Osteocyte (in vitro differentiated cells): ENCODE data around the gene PATE4. TPM values are rescaled to one million over a fixed set of nuclear protein-coding genes. Genes with fewer than 3 reads are reported as not detected.

Experiments
- DNase-seq: peaks from one replicate; pipeline ENCODE4 v3.0.0; 2021; ENCODE audit warnings: mixed read lengths; ENCODE audit not compliant: unreplicated experiment; ENCODE audit errors: extremely low spot score
- H3K27ac Mint-ChIP-seq: one replicate; pipeline ENCODE4 v1.8.0; 2021; ENCODE audit warnings: mild to moderate bottlenecking, mixed read lengths; ENCODE audit not compliant: unreplicated experiment
- H3K27me3 Mint-ChIP-seq: one replicate; pipeline ENCODE4 v1.8.0; 2021; ENCODE audit warnings: mixed read lengths; ENCODE audit not compliant: unreplicated experiment
- H3K36me3 Mint-ChIP-seq: one replicate; pipeline ENCODE4 v1.8.0; 2021; ENCODE audit warnings: mixed read lengths; ENCODE audit not compliant: unreplicated experiment
- H3K4me1 Mint-ChIP-seq: one replicate; pipeline ENCODE4 v1.8.0; 2021; ENCODE audit warnings: mixed read lengths; ENCODE audit not compliant: unreplicated experiment
- H3K4me3 Mint-ChIP-seq: one replicate; pipeline ENCODE4 v1.8.0; 2021; ENCODE audit warnings: mild to moderate bottlenecking, moderate library complexity, mixed read lengths; ENCODE audit not compliant: unreplicated experiment
- H3K9me3 Mint-ChIP-seq: one replicate; pipeline ENCODE4 v1.8.0; 2021; ENCODE audit warnings: mixed read lengths; ENCODE audit not compliant: unreplicated experiment
- CTCF ChIP-seq: fragments of 200-600 bp; sonication (generic); IDR thresholded peaks from 2 replicates; pipeline ENCODE4 v1.5.0; 2021; ENCODE audit warnings: antibody characterized with exemption, mild to moderate bottlenecking, moderate library complexity
- total RNA-seq: library from RNA; stranded (reverse); gene quantifications from 2 replicates; pipeline ENCODE4 v1.2.1, GENCODE V29; 2021

The PATE4 gene
- total RNA-seq, 1 donor from 2014 or later: not detected

DNA sequence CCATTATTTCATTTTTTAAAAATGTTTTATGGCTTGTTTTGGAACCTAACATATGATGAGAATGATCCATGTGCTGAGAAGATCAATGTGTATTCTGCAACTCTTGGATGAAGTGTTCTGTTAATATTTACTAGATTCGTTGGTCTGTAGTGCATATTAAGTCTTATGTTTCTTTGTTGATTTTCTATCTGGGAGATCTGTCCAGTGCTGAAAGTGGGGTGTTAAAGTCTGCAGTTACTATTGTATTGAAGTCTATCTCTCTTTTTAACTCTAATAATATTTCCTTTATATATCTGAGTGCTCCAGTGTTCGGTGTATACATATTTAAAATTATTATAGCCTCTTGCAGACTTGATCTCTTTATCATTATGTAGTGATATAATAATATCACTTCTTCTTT is 33.3 kb upstream of the PATE4 start:
- Mint-ChIP-seq H3K36me3 (no peaks in the 10 kb centered on the region), H3K27me3 (no peaks in the 10 kb centered on the region), H3K9me3 (peaks cover 46% of the 10 kb centered on the region), H3K27ac (no peak overlapping the region), H3K4me3 (no peak overlapping the region), H3K4me1 (no peaks in the 10 kb centered on the region)
- TF ChIP-seq CTCF: no peak
- DNase-seq: no peak

GRCh38 chr11:125802387-125802786 is 30.7 kb upstream of the PATE4 start:
- no peak for TF ChIP-seq CTCF
- Mint-ChIP-seq H3K4me1 (no peaks in the 10 kb centered on the region), H3K27ac (no peak overlapping the region), H3K9me3 (peaks cover 32% of the 10 kb centered on the region), H3K27me3 (no peaks in the 10 kb centered on the region), H3K36me3 (no peaks in the 10 kb centered on the region), H3K4me3 (no peak overlapping the region)
- no peak for DNase-seq

GRCh38 chr11:125807909-125808308 is 25.2 kb upstream of the PATE4 start:
- no peak for TF ChIP-seq CTCF
- Mint-ChIP-seq H3K27me3 (peaks cover 5% of the 10 kb centered on the region), H3K36me3 (no peaks in the 10 kb centered on the region), H3K4me3 (no peak overlapping the region), H3K4me1 (no peaks in the 10 kb centered on the region), H3K9me3 (peaks cover 7% of the 10 kb centered on the region), H3K27ac (no peak overlapping the region)
- DNase-seq: no peak

- no peak for TF ChIP-seq CTCF
- Mint-ChIP-seq H3K27me3 (peaks cover 17% of the 10 kb centered on the region), H3K36me3 (no peaks in the 10 kb centered on the region), H3K4me1 (no peaks in the 10 kb centered on the region), H3K4me3 (no peak overlapping the region), H3K9me3 (no peaks in the 10 kb centered on the region), H3K27ac (no peak overlapping the region)
- no peak for DNase-seq
These were observed 2.6 kb downstream of the PATE4 start for GRCh38 chr11:125835748-125836147.

DNA sequence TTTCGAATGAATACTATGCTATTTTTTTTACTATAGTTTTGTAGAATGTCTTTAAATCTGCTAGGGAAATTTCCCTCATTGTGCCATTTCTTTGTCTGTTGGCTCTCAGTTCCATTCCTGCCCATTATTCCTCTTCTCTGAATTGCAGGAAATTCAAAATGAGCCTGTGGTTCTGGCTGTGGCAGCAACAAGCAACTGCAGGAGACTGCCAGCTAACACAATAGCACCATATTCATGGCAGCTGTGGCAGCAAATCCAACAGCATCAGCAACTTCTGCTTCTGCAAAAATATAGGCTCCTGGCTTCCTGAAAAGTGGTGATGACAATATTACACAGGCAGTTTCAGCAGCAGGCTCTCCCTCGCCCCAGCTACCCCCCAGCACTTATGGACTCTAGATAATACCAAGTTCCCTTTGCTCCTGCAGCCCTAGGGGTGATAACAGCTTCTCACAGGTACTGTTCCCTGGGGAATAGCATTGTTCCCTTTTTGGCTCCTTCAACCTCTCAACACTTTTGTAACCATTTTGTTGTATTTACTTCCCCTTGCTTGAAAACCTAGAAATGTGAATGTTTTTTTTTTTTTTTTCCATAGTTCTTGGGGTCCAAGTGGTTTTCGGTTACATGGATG is 9.3 kb downstream of the PATE4 start:
- no peak for DNase-seq
- H3K4me1 Mint-ChIP-seq: no peaks in the 10 kb centered on the region
- no peak overlapping the region for H3K4me3 Mint-ChIP-seq
- TF ChIP-seq CTCF: no peak
- peaks cover 15% of the 10 kb centered on the region for H3K9me3 Mint-ChIP-seq
- no peaks in the 10 kb centered on the region for H3K36me3 Mint-ChIP-seq
- H3K27me3 Mint-ChIP-seq: no peaks in the 10 kb centered on the region
- no peak overlapping the region for H3K27ac Mint-ChIP-seq
